ENCODE results near the gene PVR. TPM values are rescaled to one million over a fixed set of nuclear protein-coding genes. Genes with fewer than 3 reads are reported as not detected.

The PVR gene
- total and polyA plus RNA-seq, 2 of the 4 experiments (the other 2 are of a cell fraction), result 106 to 122 TPM

DNA sequence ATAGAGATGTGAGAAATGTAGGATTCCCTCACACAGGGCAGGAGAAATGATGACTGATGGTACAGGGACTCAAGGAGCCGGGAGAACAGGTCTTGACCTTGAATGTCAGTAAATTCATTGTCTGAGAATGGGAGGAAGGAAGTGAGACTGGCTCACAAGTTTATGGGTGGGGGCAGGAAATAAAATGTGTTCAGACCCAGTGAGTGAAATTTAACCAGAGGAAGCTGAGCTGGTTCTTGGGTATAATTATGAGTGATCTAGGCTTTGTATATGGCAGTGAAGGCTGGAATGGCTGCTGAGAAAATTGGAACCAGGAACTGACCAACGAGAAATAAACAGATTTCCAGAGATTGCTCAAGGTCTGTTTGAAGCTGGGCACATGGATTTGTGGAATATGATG lies 36.7 kb upstream of the PVR start:
- Histone ChIP-seq H3K4me2 (ENCODE audit: low read depth, low read length) (peak overlapping the region; percentile 25; the same call in 1 of the 2 replicates), H3K27me3 (ENCODE audit: control insufficient read depth, insufficient read depth, low read length) (no peaks in the 10 kb centered on the region), H3K4me3 (ENCODE audit: insufficient read depth, low read depth, low read length) (no peak overlapping the region), H3K14ac (replicated peaks; ENCODE audit: low read depth, low read length) (peak overlapping the region; percentile 65), H3K27ac (ENCODE audit: insufficient read depth, low read length) (peak overlapping the region; percentile 69; the same call in 1 of the 2 replicates), H4K91ac (ENCODE audit: insufficient read depth, low read depth, low read length) (peak overlapping the region; percentile 81), H3K23ac (ENCODE audit: low read depth, low read length) (peak overlapping the region; percentile 9; the same call in 1 of the 2 replicates), H4K8ac (ENCODE audit: low read depth in 2 of 2, low read length in 2 of 2) (peak overlapping the region; percentile 48 to 83), H2AK9ac (replicated peaks; ENCODE audit: low read depth, low read length, poor library complexity) (no peak overlapping the region), H3K56ac (ENCODE audit: extremely low read depth, insufficient read depth, low read length) (no peak overlapping the region), H3K18ac (ENCODE audit: low read depth, low read length) (peak overlapping the region; percentile 95), H3K4me1 (ENCODE audit: control insufficient read depth, insufficient read depth, low read length) (peaks cover 19% of the 10 kb centered on the region), H2BK120ac (ENCODE audit: low read depth, low read length) (peak overlapping the region; percentile 81), H2AFZ (replicated peaks; ENCODE audit: low read length, poor library complexity) (no peak overlapping the region), H3K36me3 (ENCODE audit: control insufficient read depth, insufficient read depth, low read length) (no peaks in the 10 kb centered on the region), H3K9me1 (ENCODE audit: insufficient read depth, low read length) (peaks cover 18% of the 10 kb centered on the region), H3K79me1 (ENCODE audit: low read depth in 1 of 2, low read length in 2 of 2) (peaks cover 0 to 3% of the 10 kb centered on the region in 2 experiments; a peak in 1 of 4 replicates), H2AK5ac (ENCODE audit: low read depth, low read length) (peak overlapping the region; percentile 93), H3K4ac (ENCODE audit: low read depth, low read length) (peak overlapping the region; percentile 86), H2BK15ac (ENCODE audit: low read depth, low read length) (peak overlapping the region; percentile 60; the same call in 2 of the 3 replicates), H4K20me1 (ENCODE audit: insufficient read depth, low read length) (no peaks in the 10 kb centered on the region), H4K5ac (ENCODE audit: low read depth, low read length) (peak overlapping the region; percentile 85), H2BK5ac (ENCODE audit: low read depth, low read length, poor library complexity, severe bottlenecking) (peak overlapping the region; percentile 28), H3K9me3 (ENCODE audit: control insufficient read depth, insufficient read depth, low read length) (no peaks in the 10 kb centered on the region), H3K9ac (ENCODE audit: low read depth, low read length) (no peak overlapping the region), H2BK20ac (ENCODE audit: low read depth, low read length) (peak overlapping the region; percentile 78)
- no TSS peak for BruUV-seq (replicated peaks)
- ATAC-seq (ENCODE audit: low read depth), result 0 out of 2 replicates have a peak, but pooled peaks have one; percentile 7
- POLR2A ChIA-PET (ENCODE audit: unreplicated experiment), result no interaction called here
- peak; percentile 62 for DNase-seq
- TF ChIP-seq, protein P1, sequence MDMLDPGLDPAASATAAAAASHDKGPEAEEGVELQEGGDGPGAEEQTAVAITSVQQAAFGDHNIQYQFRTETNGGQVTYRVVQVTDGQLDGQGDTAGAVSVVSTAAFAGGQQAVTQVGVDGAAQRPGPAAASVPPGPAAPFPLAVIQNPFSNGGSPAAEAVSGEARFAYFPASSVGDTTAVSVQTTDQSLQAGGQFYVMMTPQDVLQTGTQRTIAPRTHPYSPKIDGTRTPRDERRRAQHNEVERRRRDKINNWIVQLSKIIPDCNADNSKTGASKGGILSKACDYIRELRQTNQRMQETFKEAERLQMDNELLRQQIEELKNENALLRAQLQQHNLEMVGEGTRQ (IDR thresholded peaks at IDR 0.05; ENCODE audit: low read depth, low read length), result no peak
- TF ChIP-seq CEBPB (IDR thresholded peaks at IDR 0.05; ENCODE audit: low read depth, low read length), result peak; percentile 66
- WGBS, 2 experiments (ENCODE audit: extremely low coverage in 2 of 2, insufficient read length in 1 of 2), result 0% methylated on average over 1 of the region's 2 CpGs; no CpG with 5 or more reads in 1 of the 2 experiments
- in situ Hi-C loops (cut with MboI; ENCODE audit: low sequenced_read_pairs) (no loop called here), intact Hi-C loops (cut with micrococcal nuclease) (no loop called here), dilution Hi-C loops (cut with HindIII; ENCODE audit: low sequenced_read_pairs, unreplicated experiment) (no loop called here)
- CTCF ChIA-PET, result no interaction called here
